Stimulated activated CD8-positive, alpha-beta memory T cell treated with anti-CD3 and anti-CD28 coated beads, Interleukin-4, amount 100 ng/mL, for 4 hours (primary cell): ENCODE data around the gene GRAMD2B.

Experiments
- DNase-seq, 2 donors: peaks; one replicate each; pipeline ENCODE4 v3.0.0-alpha.2; 2020; ENCODE audit warnings: low read depth in 2 of 2, low spot score in 1 of 2

Gene GRAMD2B

DNA sequence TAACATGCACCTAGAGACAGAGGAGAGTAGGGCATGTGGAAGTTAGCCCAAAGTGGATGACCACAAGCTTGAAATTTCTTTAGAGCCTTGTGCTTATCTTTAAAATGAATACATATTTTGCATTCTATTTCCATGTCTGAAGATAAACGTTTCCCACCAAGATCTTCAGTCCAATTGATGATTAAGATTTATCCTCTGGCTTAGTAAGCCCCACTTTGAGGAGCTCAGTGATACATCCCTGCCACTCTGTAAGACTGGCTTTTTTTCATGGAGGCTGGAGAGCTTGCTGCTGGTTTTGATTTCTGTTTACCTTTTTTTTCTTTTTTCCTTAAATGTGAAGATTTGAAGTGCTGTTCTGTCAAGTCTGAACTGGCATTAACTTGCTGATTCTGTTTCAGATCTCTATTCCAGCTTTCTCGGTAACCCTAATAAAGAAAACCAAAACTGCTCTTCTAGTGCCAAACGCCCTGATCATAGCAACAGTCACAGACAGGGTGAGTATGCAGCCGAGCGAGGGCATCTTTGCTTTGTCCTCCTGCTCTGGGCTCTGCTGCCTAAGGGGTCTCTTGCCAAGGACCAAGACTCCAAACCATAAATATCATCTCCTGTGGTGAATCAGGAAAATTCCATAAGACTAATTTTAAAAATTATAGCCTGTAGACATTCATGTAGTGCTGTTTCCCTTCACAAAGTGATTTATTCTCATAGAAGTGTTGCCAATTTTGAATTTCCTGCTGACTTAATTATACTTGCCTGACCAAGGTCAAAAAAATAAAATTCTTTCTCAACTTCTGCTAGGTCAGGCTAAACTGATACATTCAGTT, 54.3 kb downstream of the GRAMD2B start:
- DNase-seq = no peak

DNA sequence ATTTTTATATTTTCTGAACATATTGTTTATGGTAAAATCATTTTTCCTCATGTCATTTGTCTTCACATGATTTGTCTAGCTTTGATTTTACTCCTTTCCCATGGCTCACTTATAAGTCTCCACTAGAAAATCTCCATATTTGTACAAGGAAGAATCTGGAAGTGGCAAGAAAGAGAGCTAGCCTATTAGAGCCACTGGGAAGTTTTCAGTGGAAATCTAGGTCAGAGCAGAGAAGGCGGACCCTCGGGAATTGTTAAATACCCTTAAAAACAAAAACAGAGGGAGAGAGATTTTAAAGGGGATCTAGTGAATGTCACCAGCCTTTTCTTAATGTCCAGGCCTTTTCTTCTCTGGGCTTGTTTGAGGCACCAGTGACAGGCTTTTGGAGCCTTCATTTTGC, 56.6 kb downstream of the GRAMD2B start:
- DNase-seq = no peak

DNA sequence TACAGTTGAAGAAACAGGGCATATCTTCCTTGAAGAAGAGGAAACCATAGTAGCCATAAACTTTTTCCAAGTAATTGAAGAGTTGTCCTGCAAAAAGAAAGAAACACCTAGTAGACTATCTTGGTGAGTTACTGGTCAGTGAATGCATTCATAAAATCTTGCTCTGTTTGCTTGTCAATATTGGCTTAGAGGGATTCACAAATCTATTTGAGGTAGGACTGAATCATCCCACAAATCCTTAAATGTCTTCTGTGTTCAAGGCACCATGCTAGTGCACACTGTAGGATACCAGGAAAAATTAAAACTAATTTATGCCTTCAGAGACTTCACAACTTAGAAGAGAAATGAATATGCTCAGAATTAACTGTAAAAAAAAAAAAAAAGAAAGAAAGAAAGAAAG, 57.6 kb downstream of the GRAMD2B start:
- DNase-seq = no peak

DNA sequence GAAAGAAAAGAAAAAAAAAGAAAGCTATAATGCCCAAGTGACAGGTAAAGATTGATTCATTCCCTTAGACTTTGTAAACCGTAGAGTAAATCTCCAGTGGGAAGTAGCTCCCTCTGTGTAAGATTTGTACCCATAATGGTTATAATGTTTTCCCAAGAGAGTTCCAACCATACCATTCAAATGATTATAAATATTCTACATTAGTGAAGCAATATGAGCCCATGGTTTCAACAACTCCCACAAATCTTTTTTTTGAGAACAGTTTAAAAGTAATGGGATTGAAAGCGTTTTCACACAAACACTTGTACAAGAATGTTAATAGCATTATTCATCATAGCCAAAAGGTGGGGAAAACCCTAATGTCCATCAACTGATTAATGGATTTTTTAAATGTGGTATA, 58.0 kb downstream of the GRAMD2B start:
- no peak for DNase-seq

DNA sequence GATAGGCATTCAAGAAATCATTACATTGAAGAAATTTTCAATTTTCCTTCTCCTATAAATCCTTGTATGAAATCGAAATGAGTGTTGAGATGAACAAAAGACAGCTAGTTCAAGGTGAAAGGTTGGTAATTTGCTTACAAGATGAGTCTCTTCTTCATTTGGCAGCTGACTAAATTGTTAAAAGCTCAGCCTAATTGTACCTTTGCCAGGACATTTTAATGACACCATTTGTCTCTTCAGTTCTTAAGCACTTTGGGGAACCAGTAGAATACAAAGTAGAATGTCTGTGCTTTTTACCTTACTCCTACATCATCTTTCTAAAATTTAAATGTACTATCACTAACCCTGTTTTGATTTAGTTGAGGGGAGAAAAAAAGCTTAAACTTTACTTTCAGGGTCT, 59.4 kb downstream of the GRAMD2B start:
- no peak for DNase-seq

DNA sequence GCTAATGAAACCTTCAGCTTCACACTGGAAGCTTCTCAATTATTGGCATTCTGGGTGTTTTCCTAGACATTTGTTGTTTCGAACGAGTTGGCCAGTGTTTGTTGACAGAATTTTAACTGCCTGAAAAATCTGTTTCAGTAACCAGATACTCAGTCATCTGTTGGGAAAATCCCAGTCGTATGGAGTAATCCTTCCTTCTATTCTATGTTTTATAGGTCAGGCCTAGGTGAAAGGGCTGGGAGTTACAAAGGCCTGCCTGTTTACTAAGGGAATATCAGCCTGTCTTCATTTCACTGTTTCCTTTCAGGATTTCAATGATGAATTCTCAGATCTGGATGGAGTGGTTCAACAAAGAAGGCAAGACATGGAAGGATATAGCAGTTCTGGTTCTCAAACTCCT, 59.9 kb downstream of the GRAMD2B start:
- no peak for DNase-seq

DNA sequence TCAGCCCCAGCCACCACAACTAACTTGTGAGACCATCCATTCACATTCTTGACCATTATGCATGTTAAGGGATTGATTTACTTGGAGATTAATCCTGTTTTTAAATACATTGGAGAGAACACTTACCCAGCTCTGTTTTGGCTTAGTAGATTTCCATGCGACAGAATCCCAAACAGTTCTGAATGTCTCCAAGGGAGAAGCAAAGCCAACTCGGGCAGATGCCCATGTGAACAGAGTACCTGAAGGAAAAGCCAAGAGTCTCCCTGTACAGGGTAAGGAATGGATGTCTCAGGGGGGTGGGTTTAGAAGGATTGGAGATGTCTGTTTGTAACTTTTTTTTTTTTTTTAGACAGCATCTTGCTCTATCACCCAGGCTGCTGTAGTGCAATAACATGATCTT, 61.0 kb downstream of the GRAMD2B start:
- DNase-seq = no peak

DNA sequence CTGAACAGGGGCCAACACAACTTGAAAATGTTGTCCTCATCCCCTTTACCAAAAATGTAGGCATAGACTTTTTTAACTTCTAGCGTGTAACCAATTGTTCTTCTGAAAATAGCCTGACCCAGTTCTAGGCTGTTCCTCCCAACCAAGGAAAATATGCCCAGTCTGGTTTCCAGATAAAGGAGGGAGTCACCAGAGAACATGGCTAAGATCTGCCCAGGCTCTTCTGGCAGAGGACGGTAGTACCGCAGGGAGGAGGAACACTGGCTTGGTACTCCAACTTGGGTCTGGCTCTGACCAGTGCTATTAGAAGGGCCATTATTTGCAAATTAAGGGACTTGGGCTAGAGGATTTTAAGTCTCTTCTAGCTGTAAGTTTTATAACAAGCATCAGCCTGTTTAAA, 63.1 kb downstream of the GRAMD2B start:
- no peak for DNase-seq

DNA sequence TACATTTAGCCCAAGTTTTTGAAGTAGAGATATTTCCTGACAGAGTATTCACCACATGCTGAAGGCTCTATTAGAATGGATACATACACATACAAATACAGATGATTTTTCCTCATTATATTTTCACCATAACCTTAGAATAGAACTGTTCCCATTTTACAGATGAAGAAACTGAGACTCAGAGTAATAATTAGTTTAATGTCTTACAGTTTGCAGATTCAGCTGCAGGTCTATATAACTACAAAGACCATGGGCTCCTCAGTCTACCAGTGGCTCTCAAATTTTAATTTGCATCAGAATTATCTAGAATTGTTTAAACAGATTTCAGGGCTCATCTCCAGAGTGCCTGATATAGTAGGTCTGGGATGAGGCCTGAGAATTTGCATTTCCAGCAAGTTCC, 64.4 kb downstream of the GRAMD2B start:
- no peak for DNase-seq

DNA sequence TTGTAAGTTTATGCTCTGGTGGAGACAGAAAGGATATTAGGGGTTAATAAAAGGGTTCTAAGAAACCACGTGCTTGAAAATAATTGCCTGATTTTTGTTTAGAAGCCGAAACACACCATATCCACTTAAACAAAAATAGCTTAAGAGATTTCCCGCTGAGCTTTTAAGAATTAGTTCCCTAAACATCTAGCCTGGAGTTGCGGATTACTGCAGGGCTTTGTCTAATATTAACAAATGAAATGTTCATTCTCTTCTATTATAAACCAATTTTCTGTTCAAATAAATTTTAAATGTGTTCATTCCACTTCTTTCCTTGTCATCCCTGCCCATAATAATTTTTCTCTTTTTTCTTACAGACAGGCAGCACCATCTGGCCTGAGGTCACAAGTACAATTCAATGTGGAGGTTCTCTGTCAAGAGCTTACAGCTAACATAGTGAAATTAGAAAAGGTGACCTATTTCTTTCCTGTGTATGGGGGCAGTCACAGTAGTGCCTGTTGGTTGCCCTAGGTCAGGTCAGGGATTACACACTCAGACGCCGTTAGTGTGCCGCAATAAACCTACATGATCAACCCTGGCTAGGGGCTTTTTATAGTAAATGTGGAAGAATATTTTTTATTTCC, 65.3 kb downstream of the GRAMD2B start:
- no peak for DNase-seq

DNA sequence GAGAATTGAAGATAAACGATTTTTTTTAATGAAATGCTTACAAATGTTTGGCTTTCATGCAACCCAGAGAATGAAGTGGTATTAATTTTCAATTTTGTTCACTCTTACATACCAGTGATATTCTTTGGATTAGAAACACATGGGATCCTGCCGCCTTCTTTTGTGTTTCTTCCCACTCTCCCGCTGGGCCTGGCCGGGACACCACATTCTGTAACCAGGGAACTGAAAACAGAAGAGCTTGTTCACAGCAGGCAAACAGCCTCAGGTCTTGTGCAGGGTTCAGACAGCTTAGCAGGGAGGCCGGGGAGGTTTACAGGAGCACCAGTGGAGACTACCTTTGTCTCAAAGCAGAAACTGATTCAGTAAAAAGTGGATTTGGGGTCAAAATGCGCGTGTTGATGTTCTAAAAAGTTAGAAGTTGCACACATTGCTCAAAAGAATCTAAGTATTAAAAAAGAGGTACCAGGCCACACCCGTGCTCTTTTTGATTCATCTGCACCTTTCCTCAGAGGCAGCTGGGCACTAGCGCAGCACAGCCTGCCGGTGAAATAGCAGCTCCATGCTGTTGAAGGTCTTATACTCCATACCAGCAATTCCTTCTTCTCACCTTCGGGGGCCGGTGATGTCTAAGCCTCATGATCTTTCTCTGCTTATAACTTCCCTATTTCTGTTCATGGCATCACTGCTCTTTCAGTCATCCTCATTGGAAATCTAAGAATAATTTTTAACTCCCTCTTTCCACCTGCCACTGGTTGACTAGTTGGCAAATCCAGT, 67.1 kb downstream of the GRAMD2B start:
- DNase-seq = no peak

DNA sequence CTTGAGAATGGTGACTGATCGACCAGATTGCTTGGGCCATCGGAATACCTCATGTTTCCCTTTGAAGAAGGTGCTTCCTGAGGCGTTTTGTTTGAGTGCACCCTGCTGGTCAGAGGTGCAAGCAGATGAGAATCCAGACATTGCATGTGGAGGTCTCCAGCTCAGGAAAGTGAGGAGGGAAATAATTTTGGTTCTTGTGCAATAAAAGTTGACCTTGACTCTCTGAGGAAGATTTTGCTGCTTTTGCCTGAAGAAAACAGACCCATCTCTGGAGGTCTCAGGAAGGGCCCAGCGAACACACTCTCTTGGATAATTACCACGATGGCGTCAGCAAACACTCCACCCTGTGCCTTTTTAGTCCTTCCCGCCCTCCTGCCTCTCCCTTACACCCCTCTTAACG, 69.7 kb downstream of the GRAMD2B start:
- no peak for DNase-seq

DNA sequence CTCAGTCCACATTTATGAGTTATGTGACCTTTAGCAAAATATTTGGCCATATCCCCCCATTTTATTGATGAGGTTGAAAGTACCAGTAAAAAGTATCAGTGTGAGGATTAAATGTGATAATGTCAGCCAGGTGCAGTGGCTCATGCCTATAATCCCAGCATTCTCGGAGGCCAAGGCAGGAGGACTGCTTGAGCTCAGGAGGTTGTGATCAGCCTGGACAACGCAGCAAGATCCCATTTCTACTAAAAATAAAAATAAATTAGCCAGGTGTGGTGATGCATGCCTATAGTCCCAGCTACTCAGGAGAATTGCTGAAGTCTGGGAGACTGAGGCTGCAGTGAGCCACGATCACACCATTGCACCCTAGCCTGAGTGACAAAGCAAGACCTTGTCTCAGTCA, 71.2 kb downstream of the GRAMD2B start:
- DNase-seq = no peak

DNA sequence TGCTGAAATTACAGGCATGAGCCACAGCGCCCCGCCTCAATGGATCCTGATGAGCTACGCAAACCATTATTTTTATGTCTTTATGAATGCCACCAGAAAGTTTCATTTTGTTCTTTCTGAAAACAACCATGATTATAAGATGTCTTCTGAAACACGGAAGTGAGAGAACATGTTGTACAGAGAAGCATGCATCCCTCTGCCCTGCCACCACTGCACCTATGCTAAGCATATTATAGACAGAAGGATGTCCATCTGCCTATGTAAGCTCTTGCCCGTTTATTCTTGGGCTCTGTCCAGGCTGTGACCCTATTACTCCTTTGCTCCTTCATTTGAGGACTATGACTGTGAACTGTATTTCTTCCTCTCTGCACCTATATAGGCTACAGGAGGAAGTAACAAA, 74.3 kb downstream of the GRAMD2B start:
- DNase-seq = no peak

DNA sequence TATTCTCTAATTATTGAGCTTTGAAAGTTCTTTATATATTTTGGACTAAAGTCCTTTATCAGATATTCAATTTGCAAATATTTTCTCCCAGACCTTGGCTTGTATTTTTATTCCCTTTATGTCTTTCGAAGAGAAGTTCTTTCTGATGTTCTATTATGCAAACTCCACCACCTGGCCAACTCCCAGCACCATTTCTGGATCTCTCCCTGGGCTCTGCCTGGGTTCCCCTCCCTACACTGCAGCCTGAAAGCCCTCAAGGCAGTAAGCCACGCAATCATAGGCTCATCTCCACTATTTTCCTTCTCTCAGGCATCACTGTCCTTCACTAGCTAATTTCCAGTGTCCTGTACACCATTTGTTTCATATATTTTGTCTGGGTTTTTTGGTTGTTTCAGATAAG, 76.1 kb downstream of the GRAMD2B start:
- no peak for DNase-seq

DNA sequence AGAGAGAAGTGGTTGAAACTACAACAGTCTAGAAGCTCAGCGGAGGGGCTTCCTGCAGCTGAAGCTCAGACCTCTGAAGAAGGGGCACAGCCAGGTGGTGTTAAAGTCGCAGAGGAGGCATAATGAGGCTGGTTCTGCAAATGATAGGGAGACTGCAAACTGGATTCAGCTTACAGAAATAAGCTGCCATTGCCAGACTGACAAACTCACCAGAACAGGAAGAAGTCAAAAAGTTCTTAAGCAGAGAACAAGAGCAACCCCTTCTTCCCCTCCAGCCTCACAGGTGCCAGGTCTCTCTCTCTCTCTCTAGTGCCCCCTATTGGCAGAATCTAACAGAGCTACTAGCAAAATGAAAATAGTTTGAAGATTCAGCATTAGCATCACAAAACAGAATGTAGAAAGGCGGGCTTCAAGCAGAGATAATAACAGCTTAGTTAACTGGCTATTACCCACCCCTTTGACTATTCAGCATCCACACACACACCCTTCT, 76.7 kb downstream of the GRAMD2B start:
- no peak for DNase-seq

DNA sequence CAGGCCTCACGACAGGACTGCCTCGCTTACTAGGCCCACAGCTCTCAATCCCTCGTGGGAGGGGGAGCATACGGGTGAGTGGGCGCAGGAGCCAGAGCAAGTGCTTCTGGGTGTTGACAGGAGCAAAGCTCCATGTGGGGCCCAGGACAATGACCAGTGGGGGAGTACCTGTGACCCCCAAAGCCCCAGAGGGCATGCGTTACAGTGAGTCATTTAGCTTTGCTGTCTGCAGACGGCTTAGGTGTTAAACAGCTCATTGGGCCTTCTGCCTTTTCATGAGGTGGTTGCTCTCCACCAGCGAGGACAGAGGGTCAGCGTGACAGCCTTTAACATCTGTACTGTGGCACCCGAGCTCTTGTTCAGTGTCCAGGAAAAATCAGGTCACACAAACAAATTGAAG, 78.2 kb downstream of the GRAMD2B start:
- DNase-seq = no peak

DNA sequence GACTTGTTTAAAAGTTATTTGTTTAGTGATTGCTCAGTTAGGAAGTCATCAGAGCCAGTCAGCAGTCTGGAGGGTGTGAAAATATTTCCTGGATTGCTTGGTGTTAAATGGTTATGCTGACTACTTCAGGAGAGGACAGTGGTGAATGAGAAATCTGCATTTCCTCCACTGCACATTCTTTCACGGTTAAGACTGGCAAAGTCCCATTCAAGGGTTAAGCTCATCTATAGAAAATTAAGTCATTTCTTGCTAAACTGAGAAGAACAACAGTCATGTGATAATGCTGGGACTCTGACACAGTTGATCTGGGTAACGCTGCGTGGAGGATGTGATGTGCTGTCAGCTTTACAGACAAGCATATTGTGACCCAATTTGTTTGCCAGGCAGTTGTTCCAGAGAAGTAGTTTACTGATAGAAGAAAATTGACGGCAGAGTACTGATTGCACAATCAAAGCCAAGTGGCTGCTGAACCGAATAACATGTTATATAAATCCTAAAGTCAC, 80.4 kb downstream of the GRAMD2B start:
- no peak for DNase-seq

DNA sequence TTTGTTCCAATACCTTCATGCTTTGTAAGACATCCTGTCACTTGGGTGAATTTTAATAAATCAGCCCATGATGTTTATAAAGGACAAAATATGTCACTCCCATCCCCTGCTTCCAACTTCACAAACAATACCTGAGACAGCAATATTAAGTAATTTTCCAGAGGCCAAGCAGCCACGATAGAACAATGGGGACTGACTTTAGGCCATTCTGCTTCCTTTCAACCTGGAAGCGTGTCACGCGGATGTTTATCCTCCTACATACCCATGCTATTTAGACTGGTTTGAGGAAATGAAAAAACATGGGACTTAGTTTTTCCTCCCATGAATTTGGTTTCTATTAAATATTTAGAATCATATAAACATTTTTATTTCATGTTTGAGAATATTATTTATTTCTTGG, 82.9 kb downstream of the GRAMD2B start:
- no peak for DNase-seq

DNA sequence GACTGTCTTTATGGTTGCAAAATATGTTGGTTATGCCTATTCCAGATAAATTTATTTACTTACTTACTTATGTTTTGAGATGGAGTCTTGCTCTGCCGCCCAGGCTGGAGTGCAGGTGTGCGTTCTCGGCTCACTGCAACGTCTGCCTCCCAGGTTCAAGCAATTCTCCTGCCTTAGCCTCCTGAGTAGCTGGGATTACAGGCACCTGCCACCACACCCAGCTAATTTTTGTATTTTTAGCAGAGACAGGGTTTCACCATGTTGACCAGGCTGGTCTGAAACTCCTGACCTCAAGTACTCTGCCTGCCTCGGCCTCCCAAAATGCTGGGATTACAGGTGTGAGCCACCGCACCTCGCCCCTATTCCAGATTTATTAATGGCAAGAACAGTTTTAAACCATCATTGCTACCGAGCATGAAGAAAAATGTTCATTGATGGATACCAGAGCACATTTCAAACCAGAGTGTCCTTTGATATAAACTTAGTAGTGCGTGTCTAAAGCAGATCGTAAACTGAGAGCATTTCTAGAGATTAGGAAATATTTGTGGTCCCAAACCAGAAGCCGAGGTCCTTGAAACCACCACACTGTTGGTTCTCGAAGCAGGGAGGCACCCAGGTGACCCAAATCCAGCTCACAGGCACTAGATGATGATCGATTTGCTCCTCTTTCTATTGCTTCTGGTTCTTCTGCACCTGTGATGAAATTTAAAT, 85.2 kb downstream of the GRAMD2B start:
- DNase-seq = no peak

DNA sequence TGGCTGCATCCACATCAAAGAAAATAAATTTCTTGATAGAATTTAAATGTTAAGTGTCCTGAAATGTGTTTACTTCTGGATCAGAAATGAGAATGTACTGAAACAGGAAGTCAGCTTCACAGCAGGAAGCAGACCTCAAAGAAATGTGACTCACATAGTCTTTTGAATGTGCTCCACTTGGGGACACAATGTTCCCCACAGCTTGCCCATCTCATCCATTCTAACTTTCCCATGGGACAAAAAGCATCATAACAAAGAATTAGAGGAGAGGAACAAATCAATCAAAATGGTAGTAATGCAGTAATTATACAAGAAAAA, 85.7 kb downstream of the GRAMD2B start:
- DNase-seq = no peak
